ENCODE data around the gene P4HB. TPM values are rescaled to one million over a fixed set of nuclear protein-coding genes. Genes with fewer than 3 reads are reported as not detected.

P4HB gene
- total and polyA plus RNA-seq, 2 experiments from 2014 or later = 206 to 620 TPM

GRCh38 chr17:81846743-81847689, 13.3 kb downstream of the P4HB start:
- H3K27ac ChIP-seq (ENCODE audit: low read depth) = no peak overlapping the region
- no peak for TF ChIP-seq POLR2AphosphoS5 (IDR thresholded peaks at IDR 0.05; ENCODE audit: low read depth)
- no peak for TF ChIP-seq ZNF331 (CRISPR knock-in tag; IDR thresholded peaks at IDR 0.05; ENCODE audit: low read depth)
- no peak for TF ChIP-seq CREB1 (CRISPR knock-in tag; IDR thresholded peaks at IDR 0.05; ENCODE audit: low read depth)
- no peak for TF ChIP-seq REST (IDR thresholded peaks at IDR 0.05; ENCODE audit: unreplicated experiment)
- TF ChIP-seq NANOG (IDR thresholded peaks at IDR 0.05; ENCODE audit: borderline replicate concordance) = no peak
- no peak for TF ChIP-seq ETS1 (IDR thresholded peaks at IDR 0.05)
- no peak for TF ChIP-seq CTCF (conservative IDR thresholded peaks at IDR 0.05; ENCODE audit: low read depth in 2 of 2)
- TF ChIP-seq EZH2 (IDR thresholded peaks at IDR 0.05; ENCODE audit: low read depth, unreplicated experiment) = no peak
- no peak for TF ChIP-seq ZNF462 (CRISPR knock-in tag; IDR thresholded peaks at IDR 0.05)
- no peak for TF ChIP-seq EZH2phosphoT487 (IDR thresholded peaks at IDR 0.05; ENCODE audit: unreplicated experiment)
- TF ChIP-seq JUNB (IDR thresholded peaks at IDR 0.05; ENCODE audit: unreplicated experiment) = no peak
- H3F3A ChIP-seq (replicated peaks; ENCODE audit: low read depth) = peaks cover 8% of the 10 kb centered on the region; the same call in 1 of the 2 replicates
- Mint-ChIP-seq H3K4me1 (no peaks in the 10 kb centered on the region; the same call in 2 of the 3 replicates), H3K27ac (no peak overlapping the region), H3K27me3 (ENCODE audit: insufficient read depth, low read depth, poor library complexity) (peaks cover 2% of the 10 kb centered on the region), H3K4me3 (no peak overlapping the region), H3K36me3 (ENCODE audit: low read depth) (peaks cover 45% of the 10 kb centered on the region), H3K9me3 (no peaks in the 10 kb centered on the region)
- no peaks in the 10 kb centered on the region for H3K4me1 ChIP-seq (ENCODE audit: insufficient read depth)
- no peak overlapping the region for H3K4me2 ChIP-seq
- H4K20me1 ChIP-seq (replicated peaks; ENCODE audit: insufficient read depth) = peaks cover 6% of the 10 kb centered on the region; the same call in 1 of the 2 replicates
- DNase-seq (ENCODE audit: low spot score) (no peak), ATAC-seq (no peak)
- no peaks in the 10 kb centered on the region for H3K27me3 ChIP-seq (ENCODE audit: insufficient read depth)
- H3K4me3 ChIP-seq = no peak overlapping the region
- peaks cover 7% of the 10 kb centered on the region; the same call in 1 of the 2 replicates for H3K36me3 ChIP-seq (ENCODE audit: insufficient read depth)
- H3K79me2 ChIP-seq (replicated peaks; ENCODE audit: insufficient read depth) = 0 out of 2 replicates have a peak, but pooled peaks cover 4% of the 10 kb centered on the region
- H2AFZ ChIP-seq = no peak overlapping the region
- no peaks in the 10 kb centered on the region for H3K9me2 ChIP-seq (ENCODE audit: insufficient read depth)

Data from GM23338 (cell line).